Stimulated activated CD8-positive, alpha-beta memory T cell treated with anti-CD3 and anti-CD28 coated beads, Interleukin-12 subunit alpha, Interleukin-12 subunit beta, amount 100 ng/mL, for 24 hours (primary cell): Measurements from ENCODE around the gene PIM2.
"Not testable (repeated sequence)": the region's sequence is repeated elsewhere in the genome, so short reads cannot be mapped to it uniquely, and the experiment has no call there.

Source experiments
- DNase-seq: peaks from one replicate; pipeline ENCODE4 v3.0.0-alpha.2; 2020; ENCODE audit errors: extremely low read depth

Gene PIM2

GRCh38 chrX:48905090-48905790 is 13.6 kb downstream of the PIM2 start:
- no peak for DNase-seq

DNA sequence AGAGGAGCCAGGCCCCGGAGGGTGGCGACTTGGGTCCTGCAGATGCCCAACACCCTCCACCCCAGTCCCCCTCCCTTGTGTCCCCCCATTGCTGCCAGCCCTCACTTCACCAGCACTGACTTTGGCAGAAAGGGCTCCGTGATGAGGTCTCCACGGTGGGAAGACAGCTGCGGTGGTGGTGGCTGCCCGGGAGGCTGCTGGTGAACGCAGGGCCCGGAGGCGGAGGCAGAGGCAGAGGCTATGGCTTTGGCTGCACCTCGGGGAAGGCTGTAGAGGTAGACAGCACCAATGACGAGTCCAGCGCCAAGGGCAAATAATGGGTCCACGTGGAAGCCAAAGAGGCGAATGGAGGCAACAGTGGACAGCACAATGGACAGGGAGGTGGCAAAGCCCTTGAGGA is 14.2 kb downstream of the PIM2 start:
- no peak for DNase-seq

- DNase-seq = no peak
Measured at GRCh38 chrX:48904180-48904579, 14.6 kb downstream of the PIM2 start.

GRCh38 chrX:48903290-48903689 is 15.5 kb downstream of the PIM2 start:
- no peak for DNase-seq

DNA sequence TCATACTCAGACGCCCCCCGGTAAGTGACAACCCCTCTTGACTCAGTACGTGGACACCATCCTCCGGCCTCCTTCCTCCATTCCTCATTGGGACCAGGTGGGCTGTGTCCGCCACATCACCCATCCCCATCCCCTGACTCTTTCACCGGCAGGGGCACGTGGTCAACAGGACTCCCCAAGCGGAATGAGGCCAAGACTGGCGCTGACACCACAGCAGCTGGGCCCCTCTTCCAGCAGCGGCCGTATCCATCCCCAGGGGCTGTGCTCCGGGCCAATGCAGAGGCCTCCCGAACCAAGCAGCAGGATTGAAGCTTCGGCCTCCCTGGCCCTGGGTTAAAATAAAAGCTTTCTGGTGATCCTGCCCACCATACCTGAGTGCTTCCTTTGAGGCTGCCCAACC is 16.0 kb downstream of the PIM2 start:
- DNase-seq = no peak

- DNase-seq = no peak
Measured at GRCh38 chrX:48902135-48902534, 16.7 kb downstream of the PIM2 start.

- DNase-seq = no peak
Measured at GRCh38 chrX:48901069-48901468, 17.8 kb downstream of the PIM2 start.

- no peak for DNase-seq
Measured at GRCh38 chrX:48899078-48899410, 19.8 kb downstream of the PIM2 start.

DNA sequence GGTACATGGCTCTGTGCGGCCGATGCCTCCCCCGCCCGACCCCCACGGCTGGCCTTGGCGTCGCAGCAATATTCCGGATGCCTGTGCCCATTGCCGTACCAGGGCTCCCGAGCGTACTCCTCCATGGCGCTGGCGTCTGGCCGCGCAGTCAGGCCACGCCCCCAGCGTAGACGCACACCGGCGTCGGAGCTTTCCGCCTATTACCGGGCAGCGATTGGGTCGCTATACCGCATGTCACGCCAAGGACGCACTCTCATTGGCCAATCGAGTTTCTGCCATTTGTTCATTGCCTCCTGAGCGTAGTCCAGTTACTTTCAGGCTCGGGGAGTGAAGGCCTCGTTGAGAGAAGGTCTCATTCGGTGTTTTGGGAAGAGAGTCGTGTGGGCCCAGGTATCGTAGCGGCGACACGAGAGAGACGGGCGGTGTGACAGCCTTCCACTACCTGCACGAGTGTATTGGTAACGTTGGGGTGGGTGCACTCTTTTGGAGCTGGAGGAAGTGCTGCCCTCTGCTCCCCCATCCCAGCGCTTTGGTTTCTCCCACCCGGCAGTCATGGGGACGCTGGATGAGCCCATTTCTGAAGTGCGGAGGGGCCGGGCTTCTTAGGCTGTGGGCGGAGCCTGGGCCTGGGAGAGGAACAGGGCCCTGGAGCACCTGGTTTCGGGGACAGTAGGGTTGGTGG is 21.1 kb downstream of the PIM2 start, which contains the start of the genes PQBP1 and TIMM17B:
Gene PQBP1 (plus strand): TSS at position 306 of the 682 bp plus-strand sequence. CDS start 580 bp downstream, outside the sequence.
Gene TIMM17B (minus strand): TSS at position 144 of the 682 bp plus-strand sequence. CDS start 19 bp downstream, at position 125.
- DNase-seq = peak; percentile 73

DNA sequence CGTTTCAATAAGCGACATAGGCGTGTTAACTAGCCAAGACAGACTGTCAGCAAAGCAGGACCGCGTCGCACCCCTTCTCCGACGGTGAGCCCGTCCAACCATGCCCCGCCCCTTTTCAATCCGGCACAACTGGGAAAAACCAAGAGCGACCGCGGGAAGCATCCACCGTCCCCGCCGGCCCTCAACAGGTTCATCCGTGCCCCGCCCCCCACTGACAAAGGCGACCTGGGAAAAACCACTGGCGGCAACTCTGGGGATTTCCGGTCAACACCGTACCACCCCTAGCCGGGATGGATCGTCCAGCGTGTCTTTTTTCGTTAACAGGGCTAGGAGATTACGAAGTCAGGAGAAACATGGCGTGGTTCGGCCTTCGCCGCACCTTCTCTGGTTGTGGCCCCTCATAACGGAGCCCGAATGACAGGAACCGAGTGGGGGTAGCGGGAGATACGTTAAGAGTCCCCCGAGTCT is 21.6 kb downstream of the PIM2 start:
- DNase-seq = no peak

GRCh38 chrX:48896611-48897011 is 22.2 kb downstream of the PIM2 start:
- DNase-seq = no peak

GRCh38 chrX:48894891-48895290 is 23.9 kb downstream of the PIM2 start:
- no peak for DNase-seq

- DNase-seq = no peak
Measured at GRCh38 chrX:48893556-48894348, 25.1 kb downstream of the PIM2 start.

DNA sequence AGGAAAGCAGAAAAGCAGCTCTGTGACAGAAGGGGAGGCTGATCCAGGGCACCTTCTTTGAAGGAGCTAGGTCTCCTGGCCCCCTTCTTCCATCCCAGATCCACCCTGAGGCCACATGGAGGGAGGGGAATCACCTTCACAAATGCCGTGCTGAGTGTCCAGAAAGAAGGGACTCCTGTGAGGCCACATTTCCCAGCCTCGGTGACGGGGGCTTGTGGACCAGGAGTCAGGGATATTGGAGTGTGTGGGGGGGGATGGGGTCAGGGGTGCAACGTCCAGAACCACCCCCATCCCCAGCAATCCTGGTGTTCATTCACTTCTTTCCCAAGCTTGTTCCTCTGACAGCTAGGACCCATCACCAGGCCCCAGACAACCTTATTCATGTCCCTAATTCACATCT is 25.9 kb downstream of the PIM2 start:
- DNase-seq = no peak

- DNase-seq = peak; percentile 46
Measured at GRCh38 chrX:48891402-48892288, 27.2 kb downstream of the PIM2 start.

GRCh38 chrX:48890934-48891401 is 27.9 kb downstream of the PIM2 start:
- no peak for DNase-seq

DNA sequence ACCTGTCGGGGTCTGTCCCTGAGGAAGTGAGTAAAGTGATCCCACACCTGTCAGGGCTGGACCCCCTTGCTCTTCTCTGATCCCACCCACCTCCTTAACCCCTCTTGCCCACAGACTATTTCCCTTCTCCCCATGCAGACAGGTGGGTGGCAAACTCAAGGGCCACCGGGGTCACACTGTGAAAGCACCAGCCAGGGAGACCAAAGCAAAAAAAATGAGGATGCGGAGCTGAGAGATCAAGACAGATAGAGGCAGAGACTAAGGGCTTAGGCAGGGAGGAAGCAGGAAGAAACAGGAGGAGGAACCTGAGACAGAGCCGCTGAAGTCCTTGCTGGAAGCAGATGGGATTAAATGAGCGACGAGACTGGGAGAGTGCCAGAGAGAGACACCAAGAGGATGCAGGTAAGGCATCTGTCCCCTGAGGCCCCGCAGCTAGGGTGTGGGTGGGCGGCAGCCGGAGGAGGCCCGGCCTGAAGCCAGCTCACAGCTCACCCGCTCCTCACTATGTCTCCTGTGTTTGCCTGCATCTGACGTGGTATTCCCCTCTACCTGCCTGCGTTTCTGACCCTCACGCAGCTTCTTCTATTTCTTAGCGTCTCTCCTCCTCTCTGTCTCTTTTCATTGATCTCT is 28.4 kb downstream of the PIM2 start:
- DNase-seq = no peak

- DNase-seq = not testable (repeated sequence)
Measured at GRCh38 chrX:48886586-48886985, 32.2 kb downstream of the PIM2 start.

DNA sequence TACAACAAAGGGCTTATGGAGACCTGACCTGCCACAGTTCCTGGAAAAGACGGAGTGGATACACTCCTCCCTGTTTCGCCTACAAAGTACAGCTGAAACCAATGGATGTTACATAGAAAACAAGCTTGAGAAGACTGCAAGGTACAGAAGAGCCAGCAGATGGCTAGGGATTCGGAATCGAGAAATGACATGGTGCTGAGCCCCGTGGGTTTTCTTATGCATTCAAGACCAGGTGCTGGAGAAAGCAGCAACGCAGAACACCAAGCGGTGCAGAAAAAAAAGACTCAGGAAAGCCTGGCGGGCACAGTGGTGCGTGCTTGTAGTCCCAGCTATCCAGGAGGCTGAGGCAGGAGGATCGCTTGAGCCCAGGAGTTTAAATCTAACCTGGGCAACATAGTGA is 35.1 kb downstream of the PIM2 start:
- no peak for DNase-seq

GRCh38 chrX:48876944-48877343 is 41.9 kb downstream of the PIM2 start:
- DNase-seq = not testable (repeated sequence)

GRCh38 chrX:48872017-48872416 is 46.8 kb downstream of the PIM2 start:
- DNase-seq = not testable (repeated sequence)
